Measurements from ENCODE around the gene HLX.
A peak's percentile ranks its signal among the peaks of the same experiment; 100 is the strongest.

The HLX gene

DNA sequence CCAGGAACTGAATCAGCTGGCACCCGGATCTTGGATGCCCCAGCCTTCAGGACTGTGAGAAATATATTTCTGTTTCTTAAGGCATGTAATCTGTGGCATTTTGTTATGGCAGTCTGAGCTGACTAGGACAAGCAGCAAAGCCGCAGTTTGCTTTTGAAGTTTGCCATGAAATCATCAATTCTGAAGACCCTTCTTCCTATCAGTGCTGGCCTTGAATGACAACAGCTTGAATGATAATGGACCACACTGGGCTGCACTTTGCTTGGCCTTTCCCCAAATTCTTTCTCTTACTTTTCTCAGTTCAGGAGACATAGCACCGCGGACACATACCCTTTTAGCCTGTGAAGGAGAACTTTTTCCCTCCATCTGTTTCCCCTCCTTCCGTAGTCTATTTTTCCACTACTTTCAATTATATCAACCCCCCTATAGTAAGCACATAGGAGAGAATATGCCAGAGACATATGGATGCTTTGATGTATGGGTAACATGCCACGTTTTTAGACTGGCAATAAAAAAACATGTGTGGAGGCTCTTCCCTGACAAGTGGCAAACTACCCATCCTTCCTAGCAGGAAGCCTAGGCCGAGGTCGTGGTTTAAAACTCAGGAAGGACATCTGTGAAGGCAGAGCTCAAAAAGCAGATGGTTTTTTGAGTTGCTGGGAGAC is 42.9 kb downstream of the HLX start:
- DNase-seq = no peak
- Histone ChIP-seq H3K9ac (ENCODE audit: low read length) (no peak overlapping the region), H3K79me1 (replicated peaks; ENCODE audit: low read length, poor library complexity, severe bottlenecking) (no peaks in the 10 kb centered on the region), H3K27ac (ENCODE audit: low read length, poor library complexity, severe bottlenecking) (no peak overlapping the region), H4K91ac (ENCODE audit: low read length) (no peak overlapping the region), H3K23ac (ENCODE audit: low read length in 2 of 2) (no peak overlapping the region), H3K18ac (ENCODE audit: low read depth in 1 of 2, low read length in 2 of 2) (no peak overlapping the region), H2BK120ac (ENCODE audit: low read depth, low read length) (no peak overlapping the region), H3K4ac (ENCODE audit: low read depth in 1 of 2, low read length in 2 of 2) (peak overlapping the region in 1 of 2 experiments; percentile 21), H3K4me1 (ENCODE audit: control insufficient read depth, insufficient read depth, low read depth, low read length) (no peaks in the 10 kb centered on the region), H3K27me3 (ENCODE audit: control insufficient read depth in 1 of 2, insufficient read depth in 1 of 2, low read length in 2 of 2) (no peaks in the 10 kb centered on the region), H3K4me2 (ENCODE audit: low read length, poor library complexity, severe bottlenecking) (no peak overlapping the region), H3K9me3 (ENCODE audit: control insufficient read depth, low read length) (no peaks in the 10 kb centered on the region), H2BK15ac (ENCODE audit: low read depth, poor library complexity, severe bottlenecking) (no peak overlapping the region), H3K36me3 (ENCODE audit: control insufficient read depth in 1 of 2, insufficient read depth in 2 of 2, low read depth in 1 of 2, low read length in 2 of 2) (no peaks in the 10 kb centered on the region), H4K8ac (ENCODE audit: low read length) (no peak overlapping the region), H2BK12ac (ENCODE audit: low read length in 2 of 2) (no peak overlapping the region), H2AFZ (ENCODE audit: low read depth, low read length) (no peak overlapping the region), H2AK5ac (ENCODE audit: low read length, severe bottlenecking) (no peak overlapping the region), H2BK5ac (ENCODE audit: low read depth, low read length, poor library complexity, severe bottlenecking) (no peak overlapping the region), H3K4me3 (ENCODE audit: insufficient read depth in 1 of 2, low read depth in 1 of 2, low read length in 2 of 2) (no peak overlapping the region), H3K14ac (ENCODE audit: low read length in 2 of 2) (no peak overlapping the region)
- 79% methylated on average over 7 of the region's 8 CpGs for WGBS

DNA sequence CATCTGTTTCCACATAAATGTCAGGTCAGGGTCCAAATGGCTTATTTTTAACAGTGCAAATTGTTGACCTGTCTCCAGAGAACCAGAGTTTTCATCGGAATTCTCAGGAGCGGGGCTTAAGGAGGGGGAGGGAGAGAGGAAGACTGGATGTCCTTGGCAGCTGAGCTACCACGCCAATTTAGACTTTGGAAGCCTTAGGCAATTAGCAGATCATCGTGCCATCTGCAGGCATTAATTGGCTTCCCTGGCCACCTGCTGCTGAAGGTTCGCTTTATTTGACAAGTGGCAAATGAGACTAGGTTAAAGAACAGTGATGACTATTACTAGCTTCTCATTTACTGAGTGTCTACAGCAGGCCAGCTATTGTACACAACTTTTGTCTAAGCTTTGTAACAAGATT is 43.7 kb downstream of the HLX start:
- no peak for DNase-seq
- H2AFZ ChIP-seq (ENCODE audit: low read depth, low read length) = no peak overlapping the region
- no peaks in the 10 kb centered on the region for H3K27me3 ChIP-seq (ENCODE audit: control insufficient read depth in 1 of 2, insufficient read depth in 1 of 2, low read length in 2 of 2)
- H3K4ac ChIP-seq (ENCODE audit: low read depth in 1 of 2, low read length in 2 of 2) = no peak overlapping the region
- H3K36me3 ChIP-seq (ENCODE audit: control insufficient read depth in 1 of 2, insufficient read depth in 2 of 2, low read depth in 1 of 2, low read length in 2 of 2) = no peaks in the 10 kb centered on the region
- WGBS = 92% methylated on average over 5 of the region's 5 CpGs
- H3K9ac ChIP-seq (ENCODE audit: low read length) = no peak overlapping the region
- H3K18ac ChIP-seq (ENCODE audit: low read depth in 1 of 2, low read length in 2 of 2) = no peak overlapping the region
- H3K4me1 ChIP-seq (ENCODE audit: control insufficient read depth, insufficient read depth, low read depth, low read length) = no peaks in the 10 kb centered on the region
- no peak overlapping the region for H2BK12ac ChIP-seq (ENCODE audit: low read length in 2 of 2)
- no peak overlapping the region for H2BK5ac ChIP-seq (ENCODE audit: low read depth, low read length, poor library complexity, severe bottlenecking)
- H3K9me3 ChIP-seq (ENCODE audit: control insufficient read depth, low read length) = no peaks in the 10 kb centered on the region
- no peak overlapping the region for H3K4me3 ChIP-seq (ENCODE audit: insufficient read depth in 1 of 2, low read depth in 1 of 2, low read length in 2 of 2)
- H3K14ac ChIP-seq (ENCODE audit: low read length in 2 of 2) = no peak overlapping the region
- no peaks in the 10 kb centered on the region for H3K79me1 ChIP-seq (replicated peaks; ENCODE audit: low read length, poor library complexity, severe bottlenecking)
- H3K27ac ChIP-seq (ENCODE audit: low read length, poor library complexity, severe bottlenecking) = no peak overlapping the region
- no peak overlapping the region for H2AK5ac ChIP-seq (ENCODE audit: low read length, severe bottlenecking)
- H2BK15ac ChIP-seq (ENCODE audit: low read depth, poor library complexity, severe bottlenecking) = no peak overlapping the region
- no peak overlapping the region for H2BK120ac ChIP-seq (ENCODE audit: low read depth, low read length)
- H4K8ac ChIP-seq (ENCODE audit: low read length) = no peak overlapping the region
- H3K4me2 ChIP-seq (ENCODE audit: low read length, poor library complexity, severe bottlenecking) = no peak overlapping the region
- H4K91ac ChIP-seq (ENCODE audit: low read length) = no peak overlapping the region
- no peak overlapping the region for H3K23ac ChIP-seq (ENCODE audit: low read length in 2 of 2)

- Histone ChIP-seq H3K14ac (ENCODE audit: low read length in 2 of 2) (no peak overlapping the region), H2BK120ac (ENCODE audit: low read depth, low read length) (no peak overlapping the region), H3K27me3 (ENCODE audit: control insufficient read depth in 1 of 2, insufficient read depth in 1 of 2, low read length in 2 of 2) (no peaks in the 10 kb centered on the region), H3K27ac (ENCODE audit: low read length, poor library complexity, severe bottlenecking) (no peak overlapping the region), H3K18ac (ENCODE audit: low read depth in 1 of 2, low read length in 2 of 2) (no peak overlapping the region), H4K91ac (ENCODE audit: low read length) (no peak overlapping the region), H3K23ac (ENCODE audit: low read length in 2 of 2) (no peak overlapping the region), H2BK12ac (ENCODE audit: low read length in 2 of 2) (no peak overlapping the region), H2AFZ (ENCODE audit: low read depth, low read length) (no peak overlapping the region), H3K4me3 (ENCODE audit: insufficient read depth in 1 of 2, low read depth in 1 of 2, low read length in 2 of 2) (no peak overlapping the region), H3K9me3 (ENCODE audit: control insufficient read depth, low read length) (no peaks in the 10 kb centered on the region), H3K9ac (ENCODE audit: low read length) (no peak overlapping the region), H2AK5ac (ENCODE audit: low read length, severe bottlenecking) (no peak overlapping the region), H3K36me3 (ENCODE audit: control insufficient read depth in 1 of 2, insufficient read depth in 2 of 2, low read depth in 1 of 2, low read length in 2 of 2) (no peaks in the 10 kb centered on the region), H4K8ac (ENCODE audit: low read length) (no peak overlapping the region), H2BK5ac (ENCODE audit: low read depth, low read length, poor library complexity, severe bottlenecking) (no peak overlapping the region), H2BK15ac (ENCODE audit: low read depth, poor library complexity, severe bottlenecking) (no peak overlapping the region), H3K4me1 (ENCODE audit: control insufficient read depth, insufficient read depth, low read depth, low read length) (no peaks in the 10 kb centered on the region), H3K79me1 (replicated peaks; ENCODE audit: low read length, poor library complexity, severe bottlenecking) (no peaks in the 10 kb centered on the region), H3K4ac (ENCODE audit: low read depth in 1 of 2, low read length in 2 of 2) (no peak overlapping the region), H3K4me2 (ENCODE audit: low read length, poor library complexity, severe bottlenecking) (no peak overlapping the region)
- WGBS = 96% methylated on average over 2 of the region's 3 CpGs
- DNase-seq = no peak
Measured at GRCh38 chr1:220924331-220924970, 45.2 kb downstream of the HLX start.

DNA sequence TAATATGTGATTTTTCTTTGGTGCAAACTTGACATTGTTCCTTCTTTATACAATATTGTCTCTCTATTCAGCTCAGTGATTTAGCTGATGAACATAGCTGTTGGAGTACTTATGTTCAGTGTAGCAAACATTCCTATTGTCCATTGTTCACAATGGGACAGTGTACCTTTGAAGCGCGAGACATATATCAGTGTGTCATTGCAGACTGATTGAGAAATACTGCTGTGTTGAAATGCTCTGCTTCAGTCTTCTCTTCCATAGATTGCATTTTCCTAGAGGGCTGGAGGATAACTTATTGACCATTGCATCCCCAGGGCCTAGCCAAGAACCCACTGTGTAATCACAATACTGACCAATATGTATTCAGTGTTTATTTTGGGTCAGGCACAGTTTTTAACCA is 46.5 kb downstream of the HLX start:
- no peak overlapping the region for H2BK120ac ChIP-seq (ENCODE audit: low read depth, low read length)

More for the DNA sequence above, 46.5 kb downstream of the HLX start:
- Histone ChIP-seq H2BK12ac (ENCODE audit: low read length in 2 of 2) (peak overlapping the region; percentile 21 to 42), H3K9ac (ENCODE audit: low read length) (no peak overlapping the region), H3K23ac (ENCODE audit: low read length in 2 of 2) (no peak overlapping the region), H3K9me3 (ENCODE audit: control insufficient read depth, low read length) (no peaks in the 10 kb centered on the region), H3K36me3 (ENCODE audit: control insufficient read depth in 1 of 2, insufficient read depth in 2 of 2, low read depth in 1 of 2, low read length in 2 of 2) (no peaks in the 10 kb centered on the region), H2AFZ (ENCODE audit: low read depth, low read length) (no peak overlapping the region), H3K4me2 (ENCODE audit: low read length, poor library complexity, severe bottlenecking) (no peak overlapping the region), H3K27ac (ENCODE audit: low read length, poor library complexity, severe bottlenecking) (no peak overlapping the region), H2BK15ac (ENCODE audit: low read depth, poor library complexity, severe bottlenecking) (no peak overlapping the region), H3K14ac (ENCODE audit: low read length in 2 of 2) (no peak overlapping the region), H2AK5ac (ENCODE audit: low read length, severe bottlenecking) (no peak overlapping the region), H4K91ac (ENCODE audit: low read length) (peak overlapping the region; percentile 12), H3K4ac (ENCODE audit: low read depth in 1 of 2, low read length in 2 of 2) (no peak overlapping the region), H4K8ac (ENCODE audit: low read length) (no peak overlapping the region), H3K4me3 (ENCODE audit: insufficient read depth in 1 of 2, low read depth in 1 of 2, low read length in 2 of 2) (no peak overlapping the region), H3K4me1 (ENCODE audit: control insufficient read depth, insufficient read depth, low read depth, low read length) (no peaks in the 10 kb centered on the region), H2BK5ac (ENCODE audit: low read depth, low read length, poor library complexity, severe bottlenecking) (no peak overlapping the region), H3K18ac (ENCODE audit: low read depth in 1 of 2, low read length in 2 of 2) (no peak overlapping the region), H3K27me3 (ENCODE audit: control insufficient read depth in 1 of 2, insufficient read depth in 1 of 2, low read length in 2 of 2) (no peaks in the 10 kb centered on the region), H3K79me1 (replicated peaks; ENCODE audit: low read length, poor library complexity, severe bottlenecking) (no peaks in the 10 kb centered on the region)
- WGBS = 92% methylated on average over 2 of the region's 2 CpGs
- DNase-seq = peak; percentile 32
